Testis (tissue), 2 donors: ENCODE measurements around the gene ARL6IP1.

Experiments used
- CTCF ChIP-seq, 3 experiments: fragments of 450-650 bp in 2 of 3; fragments of 200-600 bp in 1 of 3; sonication (generic) in 1 of 3; IDR thresholded peaks; one replicate each; pipeline ENCODE4 v1.5.1; 2016 to 2019; ENCODE audit warnings: antibody characterized with exemption in 3 of 3, mild to moderate bottlenecking in 2 of 3, moderate library complexity in 1 of 3
- POLR2A ChIP-seq: fragments of 450-650 bp; IDR thresholded peaks from one replicate; pipeline ENCODE4 v1.6.1; 2017; ENCODE audit warnings: antibody characterized with exemption, mild to moderate bottlenecking, moderate library complexity

GRCh38 chr16:18799500-18799899 lies 1.8 kb downstream of the ARL6IP1 start:
- no peak for TF ChIP-seq CTCF (IDR thresholded peaks at IDR 0.05)
- no peak for TF ChIP-seq POLR2A
